HepG2 (cell line): ENCODE results near the gene NF2. TPM values are rescaled to one million over a fixed set of nuclear protein-coding genes. Genes with fewer than 3 reads are reported as not detected.
A peak's percentile ranks its signal among the peaks of the same experiment; 100 is the strongest.

Experiments
- ASH2L ChIP-seq: fragments of 300-600, 200-600 bp; sonication (generic); IDR thresholded peaks from 2 replicates; pipeline ENCODE4 v1.7.0; 2017; ENCODE audit warnings: low read depth, mild to moderate bottlenecking, moderate library complexity, mixed read lengths, low read length; ENCODE audit not compliant: insufficient read length
- BCL6 ChIP-seq: IDR thresholded peaks from 2 replicates; pipeline ENCODE4 v1.6.1; 2016; ENCODE audit warnings: missing genetic modification reagents, missing compliant biosample characterization
- BRD4 ChIP-seq: sonication (generic); formaldehyde crosslinking; IDR thresholded peaks from 2 replicates; pipeline ENCODE4 v1.4.0; 2020; ENCODE audit warnings: missing genetic modification reagents
- ERF ChIP-seq: IDR thresholded peaks from 2 replicates; pipeline ENCODE4 v1.6.1; 2018; ENCODE audit warnings: missing biosample characterization, missing genetic modification reagents
- FOXA1 ChIP-seq, 2 experiments: fragments of 450-650 bp in 1 of 2; sonication (generic) in 1 of 2; formaldehyde crosslinking in 1 of 2; IDR thresholded peaks; 2 replicates each; pipeline versions ENCODE4 v1.4.0 to v1.6.1; 2016 to 2020; ENCODE audit warnings: missing genetic modification reagents in 1 of 2
- HNF4A ChIP-seq: sonication (generic); formaldehyde crosslinking; IDR thresholded peaks from 2 replicates; pipeline ENCODE4 v1.4.0; 2020; ENCODE audit warnings: missing genetic modification reagents
- KDM3A ChIP-seq: IDR thresholded peaks from 2 replicates; pipeline ENCODE4 v1.6.1; 2018; ENCODE audit warnings: low read depth, missing compliant biosample characterization
- POLR2G ChIP-seq: fragments of 200-400 bp; formaldehyde crosslinking; IDR thresholded peaks from 2 replicates; pipeline ENCODE4 v1.6.1; 2018; ENCODE audit warnings: mild to moderate bottlenecking, low read depth, low read length, moderate library complexity
- REPIN1 ChIP-seq: sonication (generic); formaldehyde crosslinking; IDR thresholded peaks from 2 replicates; pipeline ENCODE4 v1.8.0; 2022; ENCODE audit warnings: missing genetic modification reagents, low read depth, mild to moderate bottlenecking, borderline replicate concordance
- SIN3A ChIP-seq: IDR thresholded peaks from 2 replicates; pipeline ENCODE4 v1.6.1; 2011; ENCODE audit warnings: low read depth, mild to moderate bottlenecking, control low read depth, low read length, borderline replicate concordance
- TP53 ChIP-seq: sonication (generic); formaldehyde crosslinking; conservative IDR thresholded peaks from 2 replicates; pipeline ENCODE4 v1.4.0; 2020; ENCODE audit warnings: missing genetic modification reagents
- ZNF12 ChIP-seq: sonication (generic); formaldehyde crosslinking; IDR thresholded peaks from 2 replicates; pipeline ENCODE4 v1.5.0; 2020; ENCODE audit warnings: missing genetic modification reagents
- ZNF33B ChIP-seq: sonication (generic); formaldehyde crosslinking; IDR thresholded peaks from 2 replicates; pipeline ENCODE4 v1.5.1; 2020; ENCODE audit warnings: mild to moderate bottlenecking, missing genetic modification reagents
- ZNF510 ChIP-seq: sonication (generic); formaldehyde crosslinking; IDR thresholded peaks from 2 replicates; pipeline ENCODE4 v1.4.0; 2020; ENCODE audit warnings: low read depth, mild to moderate bottlenecking, missing genetic modification reagents
- ZNF552 ChIP-seq: sonication (generic); formaldehyde crosslinking; IDR thresholded peaks from 2 replicates; pipeline ENCODE4 v1.9.0; 2022; ENCODE audit warnings: missing genetic modification reagents, mild to moderate bottlenecking, borderline replicate concordance
- ZNF598 ChIP-seq: sonication (generic); formaldehyde crosslinking; IDR thresholded peaks from 2 replicates; pipeline ENCODE4 v1.5.1; 2020; ENCODE audit warnings: mild to moderate bottlenecking, missing genetic modification reagents, borderline replicate concordance
- ZNF761 ChIP-seq: sonication (generic); formaldehyde crosslinking; conservative IDR thresholded peaks from 2 replicates; pipeline ENCODE4 v1.4.0; 2020; ENCODE audit warnings: mild to moderate bottlenecking, missing genetic modification reagents
- ZNF766 ChIP-seq: sonication (generic); formaldehyde crosslinking; IDR thresholded peaks from 2 replicates; pipeline ENCODE4 v1.5.0; 2020; ENCODE audit warnings: missing genetic modification reagents, borderline replicate concordance
- ZSCAN12 ChIP-seq: sonication (generic); formaldehyde crosslinking; IDR thresholded peaks from 2 replicates; pipeline ENCODE4 v1.9.0; 2021; ENCODE audit warnings: mild to moderate bottlenecking, missing genetic modification reagents
- ZSCAN30 ChIP-seq: sonication (generic); formaldehyde crosslinking; IDR thresholded peaks from 2 replicates; pipeline ENCODE4 v1.5.0; 2020; ENCODE audit warnings: mild to moderate bottlenecking, missing genetic modification reagents
- ZSCAN9 ChIP-seq: IDR thresholded peaks from 2 replicates; pipeline ENCODE4 v1.6.1; 2016; ENCODE audit warnings: borderline replicate concordance
- polyA plus RNA-seq, 8 experiments: library from polyadenylated mRNA; depleted of rRNA in 3 of 8; stranded (reverse) in 7 of 8; unstranded in 1 of 8; fragments of >200 nt; fragmentation: Illumina TruSeq in 4 of 8; extraction: Trizol in 4 of 8; gene quantifications; 2 replicates each; pipeline versions ENCODE4 v1.2.1 to v1.2.3, GENCODE V29; 2011 to 2016; ENCODE audit warnings: low read depth in 4 of 8, missing spikeins in 1 of 8, mixed read lengths in 1 of 8; ENCODE audit not compliant: insufficient read depth in 1 of 8
- total RNA-seq, 5 experiments: library from RNA; depleted of rRNA; stranded (reverse); fragments of >200 nt; fragmentation: Illumina TruSeq; extraction: Trizol; gene quantifications; 2 replicates each; pipeline ENCODE4 v1.2.3, GENCODE V29; 2016; ENCODE audit warnings: low read depth in 1 of 5
- TF ChIP-seq, protein P1 (sequence below): sonication (generic); formaldehyde crosslinking; conservative IDR thresholded peaks from 2 replicates; pipeline ENCODE4 v1.4.0; 2020; ENCODE audit warnings: missing genetic modification reagents
- TF ChIP-seq, protein P2 (sequence below): sonication (generic); formaldehyde crosslinking; IDR thresholded peaks from 2 replicates; pipeline ENCODE4 v1.9.0; 2021; ENCODE audit warnings: missing genetic modification reagents, borderline replicate concordance
- TF ChIP-seq, protein P3 (sequence below): sonication (generic); formaldehyde crosslinking; IDR thresholded peaks from 2 replicates; pipeline ENCODE4 v1.9.0; 2022; ENCODE audit warnings: low read depth, missing genetic modification reagents
- TF ChIP-seq, protein P4 (sequence below): sonication (generic); formaldehyde crosslinking; IDR thresholded peaks from 2 replicates; pipeline ENCODE4 v1.8.0; 2022; ENCODE audit warnings: mild to moderate bottlenecking, missing genetic modification reagents, moderate library complexity

The NF2 gene
- total and polyA plus RNA-seq, 2 of the 13 experiments (the other 11 are each of a cell fraction or from before 2014, with no cell fraction given), result 9.3 to 33.3 TPM

DNA sequence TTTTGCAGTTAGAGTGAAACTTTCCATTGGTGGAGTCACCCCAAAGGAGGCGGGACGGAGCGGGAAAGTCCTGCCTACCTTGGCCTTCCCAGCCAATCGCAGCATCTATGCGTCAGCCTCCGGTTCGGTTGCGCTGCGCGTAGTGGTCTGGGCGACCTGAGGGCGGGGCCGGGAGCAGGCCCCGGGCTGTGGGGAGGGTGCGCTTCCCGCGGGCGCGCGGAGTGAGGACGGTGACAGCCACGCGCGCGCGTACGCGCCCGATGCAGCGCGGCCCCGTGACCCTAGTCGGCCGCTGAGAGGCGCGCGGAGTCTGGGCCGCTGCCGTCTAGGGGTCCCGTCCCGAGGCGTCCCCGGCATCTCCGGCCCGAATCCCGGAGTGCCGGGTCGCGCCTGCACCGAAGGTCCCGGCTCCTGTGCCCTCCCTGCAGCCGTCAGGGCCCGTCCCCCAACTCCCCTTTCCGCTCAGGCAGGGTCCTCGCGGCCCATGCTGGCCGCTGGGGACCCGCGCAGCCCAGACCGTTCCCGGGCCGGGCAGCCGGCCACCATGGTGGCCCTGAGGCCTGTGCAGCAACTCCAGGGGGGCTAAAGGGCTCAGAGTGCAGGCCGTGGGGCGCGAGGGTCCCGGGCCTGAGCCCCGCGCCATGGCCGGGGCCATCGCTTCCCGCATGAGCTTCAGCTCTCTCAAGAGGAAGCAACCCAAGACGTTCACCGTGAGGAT is at the start of gene NF2 (continued):
- peak; percentile 11; the same call in 1 of the 2 replicates for TF ChIP-seq HNF4A
- peak; percentile 14; the same call in 1 of the 2 replicates for TF ChIP-seq ZSCAN12 (CRISPR knock-in tag)
- TF ChIP-seq ZNF598 (CRISPR knock-in tag), result peak; percentile 37; the same call in 1 of the 2 replicates
- no peak for TF ChIP-seq BCL6 (CRISPR knock-in tag)
- peak; percentile 77; the same call in 1 of the 2 replicates for TF ChIP-seq TP53 (CRISPR knock-in tag)
- TF ChIP-seq ZNF761 (CRISPR knock-in tag), result no peak; the same call in 1 of the 2 replicates
- TF ChIP-seq REPIN1, result peak; percentile 14; the same call in 1 of the 2 replicates
- TF ChIP-seq POLR2G, result peak; percentile 79
- TF ChIP-seq ZNF510 (CRISPR knock-in tag), result 0 out of 2 replicates have a peak, but pooled peaks have one; percentile 58
- peak; percentile 54; the same call in 1 of the 2 replicates for TF ChIP-seq ZSCAN9 (CRISPR knock-in tag)
- TF ChIP-seq SIN3A, result peak; percentile 69; the same call in 1 of the 2 replicates
- TF ChIP-seq, protein P1, sequence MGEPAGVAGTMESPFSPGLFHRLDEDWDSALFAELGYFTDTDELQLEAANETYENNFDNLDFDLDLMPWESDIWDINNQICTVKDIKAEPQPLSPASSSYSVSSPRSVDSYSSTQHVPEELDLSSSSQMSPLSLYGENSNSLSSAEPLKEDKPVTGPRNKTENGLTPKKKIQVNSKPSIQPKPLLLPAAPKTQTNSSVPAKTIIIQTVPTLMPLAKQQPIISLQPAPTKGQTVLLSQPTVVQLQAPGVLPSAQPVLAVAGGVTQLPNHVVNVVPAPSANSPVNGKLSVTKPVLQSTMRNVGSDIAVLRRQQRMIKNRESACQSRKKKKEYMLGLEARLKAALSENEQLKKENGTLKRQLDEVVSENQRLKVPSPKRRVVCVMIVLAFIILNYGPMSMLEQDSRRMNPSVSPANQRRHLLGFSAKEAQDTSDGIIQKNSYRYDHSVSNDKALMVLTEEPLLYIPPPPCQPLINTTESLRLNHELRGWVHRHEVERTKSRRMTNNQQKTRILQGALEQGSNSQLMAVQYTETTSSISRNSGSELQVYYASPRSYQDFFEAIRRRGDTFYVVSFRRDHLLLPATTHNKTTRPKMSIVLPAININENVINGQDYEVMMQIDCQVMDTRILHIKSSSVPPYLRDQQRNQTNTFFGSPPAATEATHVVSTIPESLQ (CRISPR knock-in tag), result no peak
- TF ChIP-seq, protein P2, sequence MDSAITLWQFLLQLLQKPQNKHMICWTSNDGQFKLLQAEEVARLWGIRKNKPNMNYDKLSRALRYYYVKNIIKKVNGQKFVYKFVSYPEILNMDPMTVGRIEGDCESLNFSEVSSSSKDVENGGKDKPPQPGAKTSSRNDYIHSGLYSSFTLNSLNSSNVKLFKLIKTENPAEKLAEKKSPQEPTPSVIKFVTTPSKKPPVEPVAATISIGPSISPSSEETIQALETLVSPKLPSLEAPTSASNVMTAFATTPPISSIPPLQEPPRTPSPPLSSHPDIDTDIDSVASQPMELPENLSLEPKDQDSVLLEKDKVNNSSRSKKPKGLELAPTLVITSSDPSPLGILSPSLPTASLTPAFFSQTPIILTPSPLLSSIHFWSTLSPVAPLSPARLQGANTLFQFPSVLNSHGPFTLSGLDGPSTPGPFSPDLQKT (CRISPR knock-in tag), result no peak
- TF ChIP-seq, protein P3, sequence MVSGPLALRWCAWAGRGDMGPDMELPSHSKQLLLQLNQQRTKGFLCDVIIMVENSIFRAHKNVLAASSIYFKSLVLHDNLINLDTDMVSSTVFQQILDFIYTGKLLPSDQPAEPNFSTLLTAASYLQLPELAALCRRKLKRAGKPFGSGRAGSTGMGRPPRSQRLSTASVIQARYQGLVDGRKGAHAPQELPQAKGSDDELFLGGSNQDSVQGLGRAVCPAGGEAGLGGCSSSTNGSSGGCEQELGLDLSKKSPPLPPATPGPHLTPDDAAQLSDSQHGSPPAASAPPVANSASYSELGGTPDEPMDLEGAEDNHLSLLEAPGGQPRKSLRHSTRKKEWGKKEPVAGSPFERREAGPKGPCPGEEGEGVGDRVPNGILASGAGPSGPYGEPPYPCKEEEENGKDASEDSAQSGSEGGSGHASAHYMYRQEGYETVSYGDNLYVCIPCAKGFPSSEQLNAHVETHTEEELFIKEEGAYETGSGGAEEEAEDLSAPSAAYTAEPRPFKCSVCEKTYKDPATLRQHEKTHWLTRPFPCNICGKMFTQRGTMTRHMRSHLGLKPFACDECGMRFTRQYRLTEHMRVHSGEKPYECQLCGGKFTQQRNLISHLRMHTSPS, result no peak; the same call in 1 of the 2 replicates
- TF ChIP-seq FOXA1 (IDR thresholded peaks at IDR 0.05), result no peak
- no peak for TF ChIP-seq FOXA1 (CRISPR knock-in tag; IDR thresholded peaks at IDR 0.05)
- TF ChIP-seq, protein P4, sequence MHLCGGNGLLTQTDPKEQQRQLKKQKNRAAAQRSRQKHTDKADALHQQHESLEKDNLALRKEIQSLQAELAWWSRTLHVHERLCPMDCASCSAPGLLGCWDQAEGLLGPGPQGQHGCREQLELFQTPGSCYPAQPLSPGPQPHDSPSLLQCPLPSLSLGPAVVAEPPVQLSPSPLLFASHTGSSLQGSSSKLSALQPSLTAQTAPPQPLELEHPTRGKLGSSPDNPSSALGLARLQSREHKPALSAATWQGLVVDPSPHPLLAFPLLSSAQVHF (CRISPR knock-in tag), result no peak
- peak; percentile 19; the same call in 1 of the 2 replicates for TF ChIP-seq ZNF766 (CRISPR knock-in tag)
- peak; percentile 49; the same call in 1 of the 2 replicates for TF ChIP-seq KDM3A (CRISPR knock-in tag)
- no peak for TF ChIP-seq ZSCAN30 (CRISPR knock-in tag)
- TF ChIP-seq ZNF552 (CRISPR knock-in tag), result 0 out of 2 replicates have a peak, but pooled peaks have one; percentile 74
- peak; percentile 74 for TF ChIP-seq ZNF12 (CRISPR knock-in tag)
- TF ChIP-seq ERF (CRISPR knock-in tag), result peak; percentile 64; the same call in 1 of the 2 replicates
- no peak for TF ChIP-seq BRD4 (CRISPR knock-in tag)
- TF ChIP-seq ASH2L, result peak; percentile 90
- TF ChIP-seq ZNF33B, result no peak
